Posterior cingulate gyrus (tissue), 11 donors: ENCODE measurements around the gene SCG3.
"Not testable (repeated sequence)": the region's sequence is repeated elsewhere in the genome, so short reads cannot be mapped to it uniquely, and the experiment has no call there.

Source experiments
- DNase-seq, 10 donors: peaks; one replicate each; pipeline versions ENCODE4 v3.0.0 to v3.0.0-alpha.2; 2020 to 2021; ENCODE audit warnings: mixed read lengths in 3 of 10
- intact Hi-C: fragments of 100-400 bp; cut with DNase I; formaldehyde crosslinking; loops from one replicate; pipeline ENCODE4 v1.15.1; 2023

Gene SCG3

GRCh38 chr15:51681303-51681963 lies at the start of gene SCG3:
Gene SCG3, plus strand, starts transcription at chr15:51681503. Its CDS starts 253 bp downstream, at chr15:51681756.
- intact Hi-C loops: no loop called here
- DNase-seq: peak; percentile 66 to 98 (median 88)

- intact Hi-C loops: no loop called here
These were observed 46.6 kb upstream of the SCG3 start for GRCh38 chr15:51634591-51635198.

GRCh38 chr15:51641490-51642130 lies 39.7 kb upstream of the SCG3 start:
- no peak for DNase-seq
- intact Hi-C loops: no loop called here

More at GRCh38 chr15:51634591-51635198, 46.6 kb upstream of the SCG3 start:
- no peak for DNase-seq

- intact Hi-C loops: no loop called here
- no peak for DNase-seq
These were observed 38.6 kb upstream of the SCG3 start for GRCh38 chr15:51642696-51643095.

GRCh38 chr15:51647128-51647562 lies 34.2 kb upstream of the SCG3 start:
- intact Hi-C loops: no loop called here
- peak in 4 of 10 donors; percentile 15 to 26 (median 19) for DNase-seq

GRCh38 chr15:51648101-51648500 lies 33.2 kb upstream of the SCG3 start:
- intact Hi-C loops: not testable (repeated sequence)

GRCh38 chr15:51648643-51649042 lies 32.7 kb upstream of the SCG3 start:
- intact Hi-C loops, DNase-seq: not testable (repeated sequence)

More at GRCh38 chr15:51648101-51648500, 33.2 kb upstream of the SCG3 start:
- DNase-seq: not testable (repeated sequence)

GRCh38 chr15:51649659-51650521 lies 31.4 kb upstream of the SCG3 start:
- DNase-seq: peak in 2 of 10 donors; percentile 10 to 33
- intact Hi-C loops: loop anchor here (1.0 kb wide), 1 partner anchor 127 kb away; no protein-coding TSS in a partner anchor

GRCh38 chr15:51652084-51652668 lies 29.1 kb upstream of the SCG3 start:
- DNase-seq: no peak
- intact Hi-C loops: no loop called here

GRCh38 chr15:51655401-51656057 lies 25.8 kb upstream of the SCG3 start:
- intact Hi-C loops, DNase-seq: not testable (repeated sequence)

- intact Hi-C loops: no loop called here
- DNase-seq: no peak
These were observed 22.6 kb upstream of the SCG3 start for GRCh38 chr15:51658664-51659063.

- intact Hi-C loops: no loop called here
- no peak for DNase-seq
These were observed 20.2 kb upstream of the SCG3 start for GRCh38 chr15:51661072-51661471.

GRCh38 chr15:51667478-51667877 lies 13.8 kb upstream of the SCG3 start:
- intact Hi-C loops: no loop called here
- no peak for DNase-seq

- no peak for DNase-seq
- intact Hi-C loops: no loop called here
These were observed 12.9 kb upstream of the SCG3 start for GRCh38 chr15:51668446-51668845.

GRCh38 chr15:51669381-51669780 lies 11.9 kb upstream of the SCG3 start:
- intact Hi-C loops: no loop called here

GRCh38 chr15:51672155-51672687 lies 9.1 kb upstream of the SCG3 start:
- intact Hi-C loops: no loop called here
- DNase-seq: no peak

More at GRCh38 chr15:51669381-51669780, 11.9 kb upstream of the SCG3 start:
- DNase-seq: no peak

- intact Hi-C loops: no loop called here
- no peak for DNase-seq
These were observed 8.1 kb upstream of the SCG3 start for GRCh38 chr15:51672913-51673857.

- intact Hi-C loops: loop anchor here (5.0 kb wide), 1 partner anchor 53 kb away; the partner anchor contains the start of gene DMXL2
- DNase-seq: no peak
These were observed 6.1 kb upstream of the SCG3 start for GRCh38 chr15:51675234-51675633.
